ENCODE measurements around the gene SYTL5. TPM values are rescaled to one million over a fixed set of nuclear protein-coding genes. Genes with fewer than 3 reads are reported as not detected.

Gene SYTL5
- polyA plus RNA-seq, 2 of the 4 experiments (the other 2 are of a cell fraction), result 0.79 to 1.1 TPM

DNA sequence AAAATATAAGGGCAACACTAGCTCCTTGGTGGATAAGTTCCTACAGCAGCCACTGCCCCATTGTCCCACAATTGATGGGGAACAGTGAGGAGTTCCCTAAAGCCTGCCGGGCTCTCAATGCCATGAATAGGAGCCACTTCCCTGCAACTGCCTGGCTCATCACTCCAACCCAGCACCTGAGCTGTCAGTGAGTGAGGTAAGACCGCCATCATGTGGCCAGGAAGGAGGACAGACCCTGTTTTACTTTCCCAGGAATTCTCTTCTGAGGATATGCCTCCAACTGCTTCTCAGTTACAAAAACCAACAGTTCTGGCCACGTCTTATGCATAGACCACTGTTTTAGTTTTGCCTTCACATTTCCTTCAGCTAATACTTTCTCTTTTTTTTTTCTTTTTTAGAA is 168.8 kb downstream of the SYTL5 start:
- ChIA-PET POLR2A (no interaction called here), CTCF (interaction anchor here (0.6 to 3.2 kb wide), 23 partner anchors 9 to 550 kb away, joined by 3 to 30 read pairs (median 4); no protein-coding TSS in a partner anchor)
- FAIRE-seq, result no peak
- no peaks in the 10 kb centered on the region for H3K4me1 ChIP-seq
- no peak overlapping the region for H3K27ac ChIP-seq
- TF ChIP-seq ZSCAN20 (CRISPR knock-in tag; IDR thresholded peaks at IDR 0.05) (no peak), JUN (IDR thresholded peaks at IDR 0.05) (no peak), MYC (IDR thresholded peaks at IDR 0.05; ENCODE audit: borderline replicate concordance, low read length) (no peak), REST (IDR thresholded peaks at IDR 0.05) (no peak), TP53 (CRISPR knock-in tag; IDR thresholded peaks at IDR 0.05) (no peak), SMC3 (IDR thresholded peaks at IDR 0.05) (peak; percentile 62), HMGXB4 (CRISPR knock-in tag; IDR thresholded peaks at IDR 0.05; ENCODE audit: borderline replicate concordance) (no peak), GATA3 (IDR thresholded peaks at IDR 0.05; ENCODE audit: borderline replicate concordance) (no peak), RAD21 (conservative IDR thresholded peaks at IDR 0.05 in 1 of 2, IDR thresholded peaks at IDR 0.05 in 1 of 2) (peak; percentile 78 to 84), EHMT2 (IDR thresholded peaks at IDR 0.05; ENCODE audit: low read depth) (no peak), NFE2L2 (conservative IDR thresholded peaks at IDR 0.05; ENCODE audit: low read length) (no peak), CBX2 (IDR thresholded peaks at IDR 0.05; ENCODE audit: borderline replicate concordance, low read depth) (no peak), SREBF2 (IDR thresholded peaks at IDR 0.05) (no peak), ZNF302 (CRISPR knock-in tag; IDR thresholded peaks at IDR 0.05) (no peak)
- TF ChIP-seq, protein P1, sequence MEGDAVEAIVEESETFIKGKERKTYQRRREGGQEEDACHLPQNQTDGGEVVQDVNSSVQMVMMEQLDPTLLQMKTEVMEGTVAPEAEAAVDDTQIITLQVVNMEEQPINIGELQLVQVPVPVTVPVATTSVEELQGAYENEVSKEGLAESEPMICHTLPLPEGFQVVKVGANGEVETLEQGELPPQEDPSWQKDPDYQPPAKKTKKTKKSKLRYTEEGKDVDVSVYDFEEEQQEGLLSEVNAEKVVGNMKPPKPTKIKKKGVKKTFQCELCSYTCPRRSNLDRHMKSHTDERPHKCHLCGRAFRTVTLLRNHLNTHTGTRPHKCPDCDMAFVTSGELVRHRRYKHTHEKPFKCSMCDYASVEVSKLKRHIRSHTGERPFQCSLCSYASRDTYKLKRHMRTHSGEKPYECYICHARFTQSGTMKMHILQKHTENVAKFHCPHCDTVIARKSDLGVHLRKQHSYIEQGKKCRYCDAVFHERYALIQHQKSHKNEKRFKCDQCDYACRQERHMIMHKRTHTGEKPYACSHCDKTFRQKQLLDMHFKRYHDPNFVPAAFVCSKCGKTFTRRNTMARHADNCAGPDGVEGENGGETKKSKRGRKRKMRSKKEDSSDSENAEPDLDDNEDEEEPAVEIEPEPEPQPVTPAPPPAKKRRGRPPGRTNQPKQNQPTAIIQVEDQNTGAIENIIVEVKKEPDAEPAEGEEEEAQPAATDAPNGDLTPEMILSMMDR (IDR thresholded peaks at IDR 0.05), result peak; percentile 66
- peak; percentile 97 for ATAC-seq
- H3K9me3 ChIP-seq, result no peaks in the 10 kb centered on the region
- 0% methylated on average over 3 of the region's 3 CpGs for WGBS (ENCODE audit: missing lambda C conversion rate)
- no peak overlapping the region for H3K4me3 ChIP-seq
- peak; percentile 18 to 64 for DNase-seq (ENCODE audit: low read depth in 1 of 2, low spot score in 1 of 2)
- no peak overlapping the region for H3K4me2 ChIP-seq

DNA sequence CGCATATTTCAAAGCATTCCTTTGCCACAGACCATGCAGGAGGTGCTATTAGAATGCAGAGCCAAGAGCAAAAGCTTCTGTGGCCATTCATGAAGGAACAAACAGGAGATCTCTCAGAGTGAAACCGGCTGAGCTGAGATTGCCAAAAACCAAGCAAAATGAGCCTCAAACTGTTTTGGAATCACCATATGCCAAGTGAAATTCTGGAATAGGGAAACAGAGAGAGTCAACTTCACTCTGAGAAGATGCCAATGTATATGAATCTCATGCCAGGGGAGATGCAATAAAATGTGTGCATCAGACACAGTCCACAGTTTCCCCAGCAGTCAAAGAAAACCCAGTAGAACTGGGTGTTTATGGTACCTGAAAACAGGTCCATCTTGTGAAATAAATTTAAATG is 172.0 kb downstream of the SYTL5 start:
- Histone ChIP-seq H3K9me3 (no peaks in the 10 kb centered on the region), H3K4me1 (no peaks in the 10 kb centered on the region), H3K4me2 (no peak overlapping the region), H3K4me3 (no peak overlapping the region), H3K27ac (no peak overlapping the region)
- FAIRE-seq (no peak), DNase-seq (ENCODE audit: low read depth in 1 of 2, low spot score in 1 of 2) (no peak), ATAC-seq (no peak)
- no peak for TF ChIP-seq GATA3 (IDR thresholded peaks at IDR 0.05; ENCODE audit: borderline replicate concordance)
- WGBS (ENCODE audit: missing lambda C conversion rate), result 10% methylated on average over 2 of the region's 2 CpGs
- CTCF ChIA-PET, result interaction anchor here (0.8 to 1.2 kb wide), 2 partner anchors 15 to 433 kb away, joined by 3 to 4 read pairs; no protein-coding TSS in a partner anchor
- POLR2A ChIA-PET, result no interaction called here

Small RNA genes within 50 kb of the gene (small RNA-seq; reads per million reads assigned to genes)
- 0 reads per million in 6 experiments for gene MIR548AJ2

Other genes starting within 250 kb of the SYTL5 start
- 0.08 and 0.12 TPM in 2 replicates for gene CYBB, start 226.5 kb upstream of the SYTL5 start, polyA plus RNA-seq (2011; rRNA removed)
- 0.04 TPM in 3 replicates for gene CYBB, start 226.5 kb upstream of the SYTL5 start, polyA plus RNA-seq (2017; fragmentation: RNase III; extraction: RNeasy Plus Mini Kit Qiagen cat#74134 plus additional on column Dnase treatment)
- 23.2 and 26.8 TPM in 2 replicates for gene DYNLT3, start 159.0 kb upstream of the SYTL5 start, polyA plus RNA-seq (2011; rRNA removed)
- 22.8 to 27.3 TPM (median 27.1 TPM) in 3 replicates for gene DYNLT3, start 159.0 kb upstream of the SYTL5 start, polyA plus RNA-seq (2017; fragmentation: RNase III; extraction: RNeasy Plus Mini Kit Qiagen cat#74134 plus additional on column Dnase treatment)
- 1.8 and 1.9 TPM in 2 replicates for gene SRPX, start 214.3 kb downstream of the SYTL5 start, polyA plus RNA-seq (2011; rRNA removed)
- gene SRPX, start 214.3 kb downstream of the SYTL5 start, polyA plus RNA-seq (2017; fragmentation: RNase III; extraction: RNeasy Plus Mini Kit Qiagen cat#74134 plus additional on column Dnase treatment), result 2.7 to 4.4 TPM (median 3.8 TPM) in 3 replicates

Measured in A549 (cell line).